OCI-M1 (cell line): Measurements from ENCODE around the gene CAMKK2.
"Not testable (repeated sequence)": the region's sequence is repeated elsewhere in the genome, so short reads cannot be mapped to it uniquely, and the experiment has no call there.

Experiments used
- DNase-seq: peaks from one replicate; lab custom pipeline; 2025; lab: John Stamatoyannopoulos, UW

CAMKK2 gene

GRCh38 chr12:121223292-121224285, 72.9 kb downstream of the CAMKK2 start:
- peak; percentile 14 for DNase-seq

- no peak for DNase-seq
Observed at GRCh38 chr12:121222847-121223246, 73.7 kb downstream of the CAMKK2 start.

- no peak for DNase-seq
Observed at GRCh38 chr12:121219353-121219986, 77.0 kb downstream of the CAMKK2 start.

- DNase-seq, result no peak
Observed at GRCh38 chr12:121218588-121219352, 77.7 kb downstream of the CAMKK2 start.

GRCh38 chr12:121217761-121218160, 78.7 kb downstream of the CAMKK2 start:
- no peak for DNase-seq

- no peak for DNase-seq
Observed at GRCh38 chr12:121217063-121217462, 79.4 kb downstream of the CAMKK2 start.

- no peak for DNase-seq
Observed at GRCh38 chr12:121216102-121216501, 80.4 kb downstream of the CAMKK2 start.

- peak; percentile 50 for DNase-seq
Observed at GRCh38 chr12:121214855-121215745, 81.4 kb downstream of the CAMKK2 start.

GRCh38 chr12:121214166-121214777, 82.2 kb downstream of the CAMKK2 start:
- DNase-seq, result peak; percentile 25

- DNase-seq, result no peak
Observed at GRCh38 chr12:121212875-121213274, 83.6 kb downstream of the CAMKK2 start.

- peak; percentile 95 for DNase-seq
Observed at GRCh38 chr12:121209624-121210572, 86.6 kb downstream of the CAMKK2 start, which contains the start of gene P2RX4. Gene P2RX4 (plus strand): TSS chr12:121210129. CDS start chr12:121210165, 36 bp downstream.

- no peak for DNase-seq
Observed at GRCh38 chr12:121209221-121209620, 87.3 kb downstream of the CAMKK2 start.

- DNase-seq, result not testable (repeated sequence)
Observed at GRCh38 chr12:121208571-121208970, 87.9 kb downstream of the CAMKK2 start.

- no peak for DNase-seq
Observed at GRCh38 chr12:121205491-121205890, 91.0 kb downstream of the CAMKK2 start.

- no peak for DNase-seq
Observed at GRCh38 chr12:121203482-121203881, 93.0 kb downstream of the CAMKK2 start.

- DNase-seq, result peak; percentile 90
Observed at GRCh38 chr12:121202407-121203355, 93.8 kb downstream of the CAMKK2 start.

- DNase-seq, result not testable (repeated sequence)
Observed at GRCh38 chr12:121201140-121201539, 95.4 kb downstream of the CAMKK2 start.

- DNase-seq, result peak; percentile 68
Observed at GRCh38 chr12:121198949-121199348, 97.6 kb downstream of the CAMKK2 start.
